HFFc6 (cell line): ENCODE data around the gene BACH2. TPM values are rescaled to one million over a fixed set of nuclear protein-coding genes. Genes with fewer than 3 reads are reported as not detected.
A peak's percentile ranks its signal among the peaks of the same experiment; 100 is the strongest.

Experiments
- DNase-seq: peaks from one replicate; pipeline ENCODE4 v3.0.0-alpha.2; 2018
- H3K27ac Mint-ChIP-seq: 2 replicates; pipeline ENCODE4 v1.8.0; 2020; ENCODE audit warnings: mild to moderate bottlenecking, mixed read lengths
- H3K27me3 Mint-ChIP-seq: 2 replicates; pipeline ENCODE4 v1.8.0; 2021; ENCODE audit warnings: mild to moderate bottlenecking, moderate library complexity, mixed read lengths; ENCODE audit not compliant: insufficient read depth
- H3K36me3 Mint-ChIP-seq: 2 replicates; pipeline ENCODE4 v1.8.0; 2021; ENCODE audit warnings: low read depth, mixed read lengths
- H3K4me1 Mint-ChIP-seq: 2 replicates; pipeline ENCODE4 v1.8.0; 2020; ENCODE audit warnings: low read depth, mixed read lengths
- H3K4me3 Mint-ChIP-seq: 2 replicates; pipeline ENCODE4 v1.8.0; 2020; ENCODE audit warnings: mild to moderate bottlenecking, moderate library complexity, mixed read lengths
- H3K9me3 Mint-ChIP-seq: 2 replicates; pipeline ENCODE4 v1.8.0; 2020; ENCODE audit warnings: mild to moderate bottlenecking, mixed read lengths
- total RNA-seq, 6 experiments: library from RNA; stranded (reverse); fragmentation: NEBNext Ultra II Directional; extraction: Animal tissue kit (Norgen Biotek cat#: 25700); gene quantifications; 2 replicates in 1 of 6; 3 replicates in 5 of 6; pipeline ENCODE4 v1.2.3, GENCODE V29; 2021
- TF ChIP-seq, protein P1 (sequence below): fragments of 200-600 bp; sonication (generic); IDR thresholded peaks from 2 replicates; pipeline ENCODE4 v1.5.0; 2021; ENCODE audit warnings: antibody characterized with exemption, mild to moderate bottlenecking

BACH2 gene
- total RNA-seq, 6 experiments from 2014 or later: not detected

DNA sequence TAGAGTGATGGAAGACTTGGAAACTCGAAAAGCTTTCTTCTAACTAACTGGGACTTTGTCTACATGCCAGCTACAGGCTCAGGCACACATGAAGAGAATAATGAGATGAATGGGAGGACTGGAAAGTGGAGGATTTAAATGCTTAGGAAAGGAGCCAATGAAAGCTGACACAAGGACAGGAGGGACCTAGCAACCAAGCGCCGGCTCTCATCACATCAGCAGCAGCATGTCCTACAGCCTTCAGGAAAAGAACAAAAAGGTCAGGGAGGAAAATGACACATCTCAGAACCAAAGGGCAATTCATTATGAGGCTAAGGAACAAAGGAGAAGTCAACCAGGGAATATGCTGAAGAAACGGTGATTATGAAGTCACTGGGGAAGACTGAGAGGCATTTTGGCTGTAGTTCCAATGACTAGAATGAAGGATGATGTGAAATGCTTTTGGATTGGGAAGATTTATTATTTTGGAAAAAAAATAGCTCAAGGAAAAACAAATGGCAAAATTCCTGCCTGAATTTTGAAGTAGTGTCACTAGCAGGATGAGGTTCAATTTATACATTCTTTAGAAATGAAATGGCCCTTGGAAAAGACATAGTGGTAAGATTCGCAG, 5.7 kb downstream of the BACH2 start:
- Mint-ChIP-seq H3K4me3 (no peak overlapping the region), H3K36me3 (no peaks in the 10 kb centered on the region), H3K9me3 (no peaks in the 10 kb centered on the region; the same call in 1 of the 2 replicates), H3K4me1 (peaks cover under 1% of the 10 kb centered on the region; the same call in 1 of the 2 replicates), H3K27ac (no peak overlapping the region), H3K27me3 (peaks cover 42% of the 10 kb centered on the region)
- TF ChIP-seq, protein P1, sequence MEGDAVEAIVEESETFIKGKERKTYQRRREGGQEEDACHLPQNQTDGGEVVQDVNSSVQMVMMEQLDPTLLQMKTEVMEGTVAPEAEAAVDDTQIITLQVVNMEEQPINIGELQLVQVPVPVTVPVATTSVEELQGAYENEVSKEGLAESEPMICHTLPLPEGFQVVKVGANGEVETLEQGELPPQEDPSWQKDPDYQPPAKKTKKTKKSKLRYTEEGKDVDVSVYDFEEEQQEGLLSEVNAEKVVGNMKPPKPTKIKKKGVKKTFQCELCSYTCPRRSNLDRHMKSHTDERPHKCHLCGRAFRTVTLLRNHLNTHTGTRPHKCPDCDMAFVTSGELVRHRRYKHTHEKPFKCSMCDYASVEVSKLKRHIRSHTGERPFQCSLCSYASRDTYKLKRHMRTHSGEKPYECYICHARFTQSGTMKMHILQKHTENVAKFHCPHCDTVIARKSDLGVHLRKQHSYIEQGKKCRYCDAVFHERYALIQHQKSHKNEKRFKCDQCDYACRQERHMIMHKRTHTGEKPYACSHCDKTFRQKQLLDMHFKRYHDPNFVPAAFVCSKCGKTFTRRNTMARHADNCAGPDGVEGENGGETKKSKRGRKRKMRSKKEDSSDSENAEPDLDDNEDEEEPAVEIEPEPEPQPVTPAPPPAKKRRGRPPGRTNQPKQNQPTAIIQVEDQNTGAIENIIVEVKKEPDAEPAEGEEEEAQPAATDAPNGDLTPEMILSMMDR: no peak
- no peak for DNase-seq

DNA sequence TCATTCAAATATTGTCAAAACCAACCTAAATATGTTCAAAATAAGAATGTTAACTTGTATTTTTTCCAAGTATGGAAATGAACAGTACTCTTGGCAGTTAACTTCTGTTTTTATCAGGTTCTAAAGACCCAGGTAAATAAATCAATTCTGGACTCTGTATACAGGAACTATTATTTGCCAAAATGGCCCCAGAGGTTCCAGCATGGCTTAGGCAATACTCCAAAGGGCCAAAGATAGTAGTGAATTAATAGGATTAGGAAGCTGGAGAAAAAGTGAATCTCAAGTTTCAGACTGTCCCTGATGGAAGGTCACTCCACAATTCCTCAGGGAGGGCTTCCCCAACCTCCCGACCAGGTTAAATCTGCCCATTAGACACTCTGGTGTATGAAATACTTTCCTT, 6.7 kb downstream of the BACH2 start:
- H3K4me3 Mint-ChIP-seq: no peak overlapping the region
- H3K9me3 Mint-ChIP-seq: no peaks in the 10 kb centered on the region; the same call in 1 of the 2 replicates
- TF ChIP-seq, protein P1: no peak
- H3K27ac Mint-ChIP-seq: no peak overlapping the region
- H3K4me1 Mint-ChIP-seq: peaks cover 11% of the 10 kb centered on the region
- H3K36me3 Mint-ChIP-seq: no peaks in the 10 kb centered on the region
- no peak for DNase-seq
- peaks cover 42% of the 10 kb centered on the region for H3K27me3 Mint-ChIP-seq

DNA sequence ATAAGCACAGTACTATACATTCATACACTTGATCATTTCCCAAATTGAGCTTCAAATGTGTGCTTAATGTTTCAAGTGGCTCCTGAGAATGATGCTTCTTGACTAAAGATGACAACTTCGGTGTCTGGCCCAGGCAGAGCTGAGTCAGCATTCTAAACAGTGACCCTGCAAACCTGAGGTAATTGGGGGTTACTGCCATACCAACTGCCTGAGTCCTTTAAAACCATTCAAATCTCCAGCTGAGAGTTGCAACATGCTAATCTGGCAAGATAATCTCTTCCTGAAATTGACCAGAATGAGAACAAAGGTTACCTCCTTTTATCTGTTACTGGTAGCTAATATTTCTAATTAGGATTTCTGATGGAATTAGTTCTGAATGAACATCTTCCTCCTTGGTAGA, 8.2 kb downstream of the BACH2 start:
- H3K4me3 Mint-ChIP-seq: no peak overlapping the region
- H3K4me1 Mint-ChIP-seq: peaks cover 21% of the 10 kb centered on the region
- peaks cover 35% of the 10 kb centered on the region for H3K27me3 Mint-ChIP-seq
- TF ChIP-seq, protein P1: no peak
- no peaks in the 10 kb centered on the region; the same call in 1 of the 2 replicates for H3K9me3 Mint-ChIP-seq
- H3K27ac Mint-ChIP-seq: no peak overlapping the region
- DNase-seq: no peak
- H3K36me3 Mint-ChIP-seq: no peaks in the 10 kb centered on the region

DNA sequence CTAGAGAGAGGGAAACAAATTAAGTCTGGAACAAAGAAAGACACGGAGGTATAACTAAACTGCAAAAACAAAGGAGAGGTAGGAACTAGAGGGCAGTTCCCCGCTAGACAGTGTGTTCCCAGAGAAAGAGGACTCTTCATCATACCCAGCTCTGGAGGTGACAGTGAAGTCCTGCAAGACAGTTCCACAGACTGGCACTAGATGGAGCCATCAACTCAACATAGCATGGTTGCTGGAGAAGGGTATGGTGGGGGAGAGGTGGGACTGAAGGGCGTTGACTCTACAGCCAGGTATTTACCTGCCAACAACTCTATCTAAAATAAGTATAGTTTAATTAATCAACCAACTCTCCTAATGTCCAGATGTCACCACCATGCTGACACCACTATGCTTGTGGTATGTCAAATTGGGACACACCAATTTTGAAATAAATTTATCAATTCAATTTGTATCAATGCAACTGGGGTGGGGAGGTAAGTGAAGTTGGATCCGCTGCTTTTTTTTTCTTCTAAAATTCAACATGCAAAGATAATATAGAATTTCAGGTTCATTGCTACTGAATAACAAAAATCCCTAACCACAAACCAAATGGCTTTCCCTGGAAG, 9.7 kb downstream of the BACH2 start:
- Mint-ChIP-seq H3K36me3 (no peaks in the 10 kb centered on the region), H3K9me3 (no peaks in the 10 kb centered on the region; the same call in 1 of the 2 replicates), H3K27me3 (peaks cover 21% of the 10 kb centered on the region), H3K4me1 (peaks cover 21% of the 10 kb centered on the region), H3K4me3 (no peak overlapping the region), H3K27ac (no peak overlapping the region)
- peak; percentile 6 for DNase-seq
- TF ChIP-seq, protein P1: peak; percentile 81

DNA sequence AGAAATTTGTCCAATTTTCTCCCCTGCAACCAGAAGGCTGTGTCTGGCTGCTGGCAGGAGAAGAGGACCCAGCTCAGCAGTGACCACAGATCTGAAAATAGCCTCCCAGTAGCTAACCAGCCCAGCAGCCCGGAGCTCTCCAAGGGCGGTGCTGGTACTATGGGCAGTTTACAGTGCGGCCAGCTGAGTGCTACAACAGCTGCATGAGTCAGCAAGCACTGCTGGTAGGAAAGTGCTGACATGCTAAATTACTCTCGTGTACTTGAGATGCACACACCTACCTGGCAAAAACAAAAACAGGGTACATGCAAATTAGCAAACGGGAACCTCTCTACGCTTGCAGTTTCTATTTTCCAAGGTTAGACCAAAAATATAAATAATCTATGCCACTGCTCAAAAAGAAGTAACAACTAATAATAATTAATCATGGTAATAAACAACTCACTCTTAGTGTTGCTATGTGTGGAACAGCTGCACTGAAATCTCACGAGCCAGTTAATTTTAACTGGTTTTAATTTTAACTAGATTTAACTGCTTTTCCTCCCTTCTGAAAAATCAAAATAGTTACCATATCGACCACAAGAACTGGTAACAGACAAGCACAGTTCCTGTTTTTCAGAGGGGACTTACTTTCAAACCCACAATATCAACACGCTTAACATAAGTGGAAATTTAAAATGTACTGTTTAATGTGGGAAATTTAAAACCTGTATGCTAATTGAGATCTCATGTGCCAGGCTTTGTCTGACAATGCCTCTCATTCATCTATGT, 10.8 kb downstream of the BACH2 start:
- peaks cover 19% of the 10 kb centered on the region for H3K27me3 Mint-ChIP-seq
- H3K4me1 Mint-ChIP-seq: peaks cover 21% of the 10 kb centered on the region
- TF ChIP-seq, protein P1: no peak
- H3K27ac Mint-ChIP-seq: peak overlapping the region; percentile 42; the same call in 1 of the 2 replicates
- H3K9me3 Mint-ChIP-seq: no peaks in the 10 kb centered on the region; the same call in 1 of the 2 replicates
- peak overlapping the region; percentile 77 for H3K4me3 Mint-ChIP-seq
- no peaks in the 10 kb centered on the region for H3K36me3 Mint-ChIP-seq
- DNase-seq: peak; percentile 84
